KMS-11 (cell line): ENCODE measurements around the gene CNGB1.

Source experiments
- H2AFZ ChIP-seq: fragments of 200-600 bp; sonication (generic); 2 replicates; pipeline ENCODE4 v1.6.1; 2016; ENCODE audit warnings: antibody characterized with exemption, mixed run types, low read depth
- H3K27ac ChIP-seq: fragments of 200-600 bp; sonication (generic); 2 replicates; pipeline ENCODE4 v1.6.1; 2016; ENCODE audit warnings: mild to moderate bottlenecking, mixed run types
- H3K27me3 ChIP-seq: fragments of 200-600 bp; sonication (generic); 2 replicates; pipeline ENCODE4 v1.6.1; 2017; ENCODE audit warnings: mild to moderate bottlenecking, low read depth, mixed run types, moderate library complexity; ENCODE audit not compliant: insufficient read depth
- H3K36me3 ChIP-seq: fragments of 200-600 bp; sonication (generic); 2 replicates; pipeline ENCODE4 v1.6.1; 2017; ENCODE audit warnings: mild to moderate bottlenecking, mixed run types; ENCODE audit not compliant: insufficient read depth
- H3K4me1 ChIP-seq: fragments of 200-600 bp; sonication (generic); 2 replicates; pipeline ENCODE4 v1.6.1; 2016; ENCODE audit warnings: mild to moderate bottlenecking, low read depth, mixed run types; ENCODE audit not compliant: poor library complexity, severe bottlenecking
- H3K4me2 ChIP-seq: fragments of 200-600 bp; sonication (generic); 2 replicates; pipeline ENCODE4 v1.7.0; 2016; ENCODE audit warnings: mild to moderate bottlenecking, mixed run types
- H3K4me3 ChIP-seq: fragments of 200-600 bp; sonication (generic); IDR thresholded peaks from 2 replicates; pipeline ENCODE4 v1.6.1; 2017; ENCODE audit warnings: low read depth, low read length, mixed read lengths; ENCODE audit not compliant: insufficient read depth
- H3K79me2 ChIP-seq: fragments of 200-600 bp; sonication (generic); 2 replicates; pipeline ENCODE4 v1.6.1; 2016; ENCODE audit warnings: low read depth, mixed run types; ENCODE audit not compliant: insufficient read depth
- H3K9ac ChIP-seq: fragments of 200-600 bp; sonication (generic); 2 replicates; pipeline ENCODE4 v1.6.1; 2016; ENCODE audit warnings: mild to moderate bottlenecking, mixed run types
- H4K20me1 ChIP-seq: fragments of 200-600 bp; sonication (generic); 2 replicates; pipeline ENCODE4 v1.6.1; 2016; ENCODE audit warnings: mild to moderate bottlenecking, mixed run types; ENCODE audit not compliant: insufficient read depth
- TF ChIP-seq, protein P1 (sequence below): fragments of 200-600 bp; sonication (generic); conservative IDR thresholded peaks from 2 replicates; pipeline ENCODE4 v1.6.1; 2017; ENCODE audit warnings: low read depth, mild to moderate bottlenecking, antibody characterized with exemption, low read length, moderate library complexity, mixed read lengths

Gene CNGB1

GRCh38 chr16:57956270-57956808, 14.6 kb downstream of the CNGB1 start:
- Histone ChIP-seq H3K4me2 (no peak overlapping the region), H3K27me3 (no peaks in the 10 kb centered on the region), H4K20me1 (no peaks in the 10 kb centered on the region), H3K4me1 (peaks cover 6% of the 10 kb centered on the region), H2AFZ (no peak overlapping the region), H3K36me3 (no peaks in the 10 kb centered on the region), H3K4me3 (no peak overlapping the region), H3K27ac (no peak overlapping the region), H3K9ac (no peak overlapping the region), H3K79me2 (no peaks in the 10 kb centered on the region)
- TF ChIP-seq, protein P1, sequence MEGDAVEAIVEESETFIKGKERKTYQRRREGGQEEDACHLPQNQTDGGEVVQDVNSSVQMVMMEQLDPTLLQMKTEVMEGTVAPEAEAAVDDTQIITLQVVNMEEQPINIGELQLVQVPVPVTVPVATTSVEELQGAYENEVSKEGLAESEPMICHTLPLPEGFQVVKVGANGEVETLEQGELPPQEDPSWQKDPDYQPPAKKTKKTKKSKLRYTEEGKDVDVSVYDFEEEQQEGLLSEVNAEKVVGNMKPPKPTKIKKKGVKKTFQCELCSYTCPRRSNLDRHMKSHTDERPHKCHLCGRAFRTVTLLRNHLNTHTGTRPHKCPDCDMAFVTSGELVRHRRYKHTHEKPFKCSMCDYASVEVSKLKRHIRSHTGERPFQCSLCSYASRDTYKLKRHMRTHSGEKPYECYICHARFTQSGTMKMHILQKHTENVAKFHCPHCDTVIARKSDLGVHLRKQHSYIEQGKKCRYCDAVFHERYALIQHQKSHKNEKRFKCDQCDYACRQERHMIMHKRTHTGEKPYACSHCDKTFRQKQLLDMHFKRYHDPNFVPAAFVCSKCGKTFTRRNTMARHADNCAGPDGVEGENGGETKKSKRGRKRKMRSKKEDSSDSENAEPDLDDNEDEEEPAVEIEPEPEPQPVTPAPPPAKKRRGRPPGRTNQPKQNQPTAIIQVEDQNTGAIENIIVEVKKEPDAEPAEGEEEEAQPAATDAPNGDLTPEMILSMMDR, result no peak

DNA sequence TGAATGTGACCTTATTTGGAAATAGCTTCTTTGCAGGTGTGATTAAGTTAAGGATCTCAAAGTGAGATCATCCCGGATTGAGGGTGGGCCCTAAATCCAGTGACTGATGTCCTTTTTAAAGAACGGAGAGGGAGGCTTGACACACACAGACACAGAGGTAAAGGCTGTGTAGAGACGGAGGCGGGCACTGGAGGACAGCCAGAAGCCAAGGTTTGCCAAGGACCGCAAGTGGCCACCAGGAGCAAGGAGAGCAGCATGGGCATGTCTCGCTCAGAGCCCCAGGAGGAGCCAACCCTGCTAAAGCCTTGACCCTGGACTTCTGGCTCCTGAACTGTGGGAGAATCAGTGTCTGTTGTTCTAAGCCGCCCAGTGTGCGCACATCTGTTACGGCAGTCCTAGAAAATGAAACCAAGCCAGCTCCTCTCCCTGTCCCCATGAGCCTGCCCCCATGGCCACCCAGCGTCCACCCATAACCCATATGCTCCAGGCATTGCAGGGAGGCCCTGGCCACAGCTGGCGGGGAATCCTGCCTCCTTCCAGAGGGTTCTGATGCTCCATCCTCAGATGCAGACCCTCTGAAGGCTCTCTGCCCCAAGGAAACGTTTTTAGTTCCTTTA, 15.2 kb downstream of the CNGB1 start:
- Histone ChIP-seq H3K27ac (no peak overlapping the region), H2AFZ (no peak overlapping the region), H4K20me1 (no peaks in the 10 kb centered on the region), H3K4me1 (no peaks in the 10 kb centered on the region), H3K4me3 (no peak overlapping the region), H3K4me2 (no peak overlapping the region), H3K27me3 (no peaks in the 10 kb centered on the region), H3K79me2 (no peaks in the 10 kb centered on the region), H3K36me3 (no peaks in the 10 kb centered on the region), H3K9ac (no peak overlapping the region)
- TF ChIP-seq, protein P1, result no peak

GRCh38 chr16:57953857-57954256, 17.1 kb downstream of the CNGB1 start:
- H2AFZ ChIP-seq, result no peak overlapping the region
- TF ChIP-seq, protein P1, result no peak

DNA sequence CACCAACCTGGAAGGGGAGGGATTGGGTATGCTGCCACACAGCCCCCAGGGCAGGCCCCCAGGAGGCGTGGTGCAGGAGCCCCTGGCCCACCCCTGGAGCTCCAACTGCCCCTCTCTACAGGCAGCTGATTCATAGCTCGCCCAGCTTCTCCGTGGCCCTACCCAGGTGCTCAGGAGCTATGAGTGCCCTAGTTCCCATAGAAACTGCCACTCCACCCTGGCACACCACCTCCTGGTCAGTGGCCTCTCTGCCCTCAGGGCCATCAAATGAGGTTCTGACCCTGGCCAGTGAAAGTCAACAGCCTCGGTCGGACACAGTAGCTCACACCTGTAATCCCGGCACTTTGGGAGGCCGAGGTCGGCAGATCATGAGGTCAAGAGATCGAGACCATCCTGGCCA, 18.0 kb downstream of the CNGB1 start:
- Histone ChIP-seq H3K9ac (no peak overlapping the region), H3K4me2 (no peak overlapping the region), H3K27me3 (no peaks in the 10 kb centered on the region), H3K27ac (no peak overlapping the region), H3K4me1 (peaks cover 11% of the 10 kb centered on the region), H2AFZ (no peak overlapping the region), H4K20me1 (no peaks in the 10 kb centered on the region), H3K36me3 (no peaks in the 10 kb centered on the region), H3K4me3 (no peak overlapping the region), H3K79me2 (no peaks in the 10 kb centered on the region)
- TF ChIP-seq, protein P1, result no peak

More at GRCh38 chr16:57953857-57954256, 17.1 kb downstream of the CNGB1 start:
- Histone ChIP-seq H3K36me3 (no peaks in the 10 kb centered on the region), H4K20me1 (no peaks in the 10 kb centered on the region), H3K4me1 (peaks cover 7% of the 10 kb centered on the region), H3K4me3 (no peak overlapping the region), H3K4me2 (no peak overlapping the region), H3K27ac (no peak overlapping the region), H3K9ac (no peak overlapping the region), H3K79me2 (no peaks in the 10 kb centered on the region), H3K27me3 (no peaks in the 10 kb centered on the region)
